HepG2 (cell line): ENCODE data around the gene ACVR1B. TPM values are rescaled to one million over a fixed set of nuclear protein-coding genes. Genes with fewer than 3 reads are reported as not detected.

Experiments used
- CREBL2 ChIP-seq: sonication (generic); formaldehyde crosslinking; IDR thresholded peaks from 2 replicates; pipeline ENCODE4 v1.8.1; 2023; ENCODE audit warnings: missing genetic modification reagents, mild to moderate bottlenecking, borderline replicate concordance
- E2F5 ChIP-seq: sonication (generic); formaldehyde crosslinking; conservative IDR thresholded peaks from 2 replicates; pipeline ENCODE4 v1.4.0; 2020; ENCODE audit warnings: missing genetic modification reagents
- RBAK ChIP-seq: sonication (generic); formaldehyde crosslinking; IDR thresholded peaks from 2 replicates; pipeline ENCODE4 v1.5.1; 2020; ENCODE audit warnings: mild to moderate bottlenecking, missing genetic modification reagents
- THAP11 ChIP-seq: IDR thresholded peaks from 2 replicates; pipeline ENCODE4 v1.6.1; 2016; ENCODE audit warnings: missing biosample characterization, missing genetic modification reagents
- ZBTB8A ChIP-seq: sonication (generic); formaldehyde crosslinking; IDR thresholded peaks from 2 replicates; pipeline ENCODE4 v1.4.0; 2020; ENCODE audit warnings: mild to moderate bottlenecking, low read depth, missing genetic modification reagents, borderline replicate concordance
- ZFP91 ChIP-seq: sonication (generic); formaldehyde crosslinking; IDR thresholded peaks from 2 replicates; pipeline ENCODE4 v1.9.0; 2022; ENCODE audit warnings: missing genetic modification reagents, mild to moderate bottlenecking, borderline replicate concordance
- ZNF18 ChIP-seq: sonication (generic); formaldehyde crosslinking; IDR thresholded peaks from 2 replicates; pipeline ENCODE4 v1.8.0; 2022; ENCODE audit warnings: mild to moderate bottlenecking, missing genetic modification reagents; ENCODE audit not compliant: insufficient replicate concordance
- ZNF225 ChIP-seq: sonication (generic); formaldehyde crosslinking; IDR thresholded peaks from 2 replicates; pipeline ENCODE4 v1.4.0; 2020; ENCODE audit warnings: mild to moderate bottlenecking, missing genetic modification reagents
- ZNF331 ChIP-seq: sonication (generic); formaldehyde crosslinking; IDR thresholded peaks from 2 replicates; pipeline ENCODE4 v1.4.0; 2020; ENCODE audit warnings: missing genetic modification reagents
- ZNF407 ChIP-seq: sonication (generic); formaldehyde crosslinking; IDR thresholded peaks from one replicate; pipeline ENCODE4 v1.5.1; 2020; ENCODE audit warnings: mild to moderate bottlenecking, missing genetic modification reagents; ENCODE audit errors: not compliant biosample characterization
- ZNF570 ChIP-seq: sonication (generic); formaldehyde crosslinking; IDR thresholded peaks from 2 replicates; pipeline ENCODE4 v1.4.0; 2020; ENCODE audit warnings: mild to moderate bottlenecking, missing genetic modification reagents, borderline replicate concordance
- ZNF691 ChIP-seq: sonication (generic); formaldehyde crosslinking; IDR thresholded peaks from 2 replicates; pipeline ENCODE4 v1.4.0; 2020; ENCODE audit warnings: missing genetic modification reagents, low read depth, mild to moderate bottlenecking, borderline replicate concordance
- ZNF781 ChIP-seq: sonication (generic); formaldehyde crosslinking; IDR thresholded peaks from 2 replicates; pipeline ENCODE4 v1.5.1; 2020; ENCODE audit warnings: borderline replicate concordance, mild to moderate bottlenecking, missing genetic modification reagents; ENCODE audit errors: not compliant biosample characterization
- polyA plus RNA-seq, 8 experiments: library from polyadenylated mRNA; depleted of rRNA in 3 of 8; stranded (reverse) in 7 of 8; unstranded in 1 of 8; fragments of >200 nt; fragmentation: Illumina TruSeq in 4 of 8; extraction: Trizol in 4 of 8; gene quantifications; 2 replicates each; pipeline versions ENCODE4 v1.2.1 to v1.2.3, GENCODE V29; 2011 to 2016; ENCODE audit warnings: low read depth in 4 of 8, missing spikeins in 1 of 8, mixed read lengths in 1 of 8; ENCODE audit not compliant: insufficient read depth in 1 of 8
- total RNA-seq, 5 experiments: library from RNA; depleted of rRNA; stranded (reverse); fragments of >200 nt; fragmentation: Illumina TruSeq; extraction: Trizol; gene quantifications; 2 replicates each; pipeline ENCODE4 v1.2.3, GENCODE V29; 2016; ENCODE audit warnings: low read depth in 1 of 5

Gene ACVR1B
- total and polyA plus RNA-seq, 2 of the 13 experiments (the other 11 are each of a cell fraction or from before 2014, with no cell fraction given), result 8.9 to 12.1 TPM

GRCh38 chr12:52023182-52023975, 71.9 kb downstream of the ACVR1B start (continued):
- TF ChIP-seq E2F5, result no peak
- no peak for TF ChIP-seq ZNF18
- no peak for TF ChIP-seq ZNF407 (CRISPR knock-in tag)
- TF ChIP-seq ZFP91, result peak; percentile 54; the same call in 1 of the 2 replicates
- TF ChIP-seq ZNF331, result no peak; the same call in 1 of the 2 replicates
- TF ChIP-seq CREBL2 (CRISPR knock-in tag), result no peak
- TF ChIP-seq THAP11 (CRISPR knock-in tag), result no peak; the same call in none of the 2 replicates
- peak; percentile 31; the same call in 1 of the 2 replicates for TF ChIP-seq ZNF691 (CRISPR knock-in tag)
- TF ChIP-seq RBAK, result no peak
- no peak for TF ChIP-seq ZBTB8A (CRISPR knock-in tag)
- no peak for TF ChIP-seq ZNF570 (CRISPR knock-in tag)
- TF ChIP-seq ZNF781 (CRISPR knock-in tag), result no peak
- TF ChIP-seq ZNF225 (CRISPR knock-in tag), result no peak
